Renal cortex interstitium (tissue), 11 donors: ENCODE data around the gene CACNA1C. TPM values are rescaled to one million over a fixed set of nuclear protein-coding genes. Genes with fewer than 3 reads are reported as not detected.

Experiments used
- DNase-seq, 11 donors: peaks; one replicate each; pipeline ENCODE4 v3.0.0-alpha.2; 2013; ENCODE audit warnings: low read depth in 9 of 11, low spot score in 4 of 11; ENCODE audit errors: extremely low read depth in 1 of 11
- polyA plus RNA-seq, 3 donors: library from polyadenylated mRNA; unstranded; fragments of 120-200 nt; gene quantifications; one replicate each; pipeline ENCODE4 v1.2.1, GENCODE V29; 2013; ENCODE audit not compliant: insufficient read length in 3 of 3

The CACNA1C gene
- polyA plus RNA-seq, 3 donors, result 7.2 to 13.1 (median 7.8) TPM

DNA sequence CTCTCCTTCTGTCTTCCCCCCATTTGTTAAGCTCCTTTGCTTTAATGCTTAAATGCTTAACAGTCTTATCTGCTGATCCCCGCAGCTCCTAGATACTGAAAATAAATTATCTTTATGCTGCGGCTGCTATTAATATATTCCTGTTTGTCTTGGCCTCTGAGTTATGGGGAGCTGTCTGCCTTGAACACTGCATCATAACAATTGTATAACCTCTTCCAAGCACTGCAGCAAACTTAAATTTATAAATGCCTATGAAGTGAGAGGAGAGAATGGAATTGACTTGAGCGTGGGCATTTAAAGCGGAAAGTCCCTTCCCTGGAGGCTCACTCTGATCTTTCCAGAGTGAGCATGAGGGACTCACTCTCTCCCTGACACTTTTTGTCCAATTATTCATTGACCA lies 25.4 kb upstream of the CACNA1C start:
- DNase-seq, result peak in 1 of 11 donors; percentile 20

DNA sequence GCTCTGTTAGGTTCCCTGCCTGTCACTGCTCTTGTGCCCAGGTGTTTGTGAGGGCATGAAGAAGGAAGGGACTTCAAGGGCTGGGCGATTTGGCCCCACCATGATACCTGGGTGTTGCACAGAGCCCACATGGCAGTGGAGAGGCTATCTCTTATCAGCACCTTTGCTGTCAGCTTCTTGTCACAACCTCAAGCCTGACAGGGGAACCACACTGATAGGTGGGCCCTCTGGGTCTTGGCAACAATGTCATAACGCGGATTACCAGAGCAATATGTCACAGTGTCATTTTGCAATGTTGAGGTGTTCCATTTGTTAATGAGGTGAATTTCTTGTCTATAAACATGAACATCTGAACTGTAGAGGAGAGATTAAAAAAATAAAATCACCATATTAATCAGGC lies 22.9 kb upstream of the CACNA1C start:
- no peak for DNase-seq

DNA sequence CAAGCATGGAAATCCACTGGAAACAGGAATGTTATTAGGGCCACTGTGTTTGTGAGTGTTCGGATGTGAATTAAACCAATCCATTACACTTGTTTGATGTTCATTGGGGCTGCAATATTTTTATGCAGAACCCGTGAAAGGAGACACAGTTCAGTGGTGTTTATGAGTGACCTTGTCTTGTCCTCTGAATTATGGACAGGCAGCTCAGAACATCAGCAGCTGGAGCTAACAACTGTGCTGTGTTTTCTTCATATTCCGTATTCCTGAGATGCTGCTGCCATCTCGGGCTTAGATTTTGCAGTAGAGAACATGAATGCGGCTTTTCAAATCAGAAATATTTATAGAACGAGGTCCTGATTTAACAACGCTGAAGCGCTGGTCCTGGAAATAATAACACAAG lies 20.3 kb upstream of the CACNA1C start:
- DNase-seq, result no peak

DNA sequence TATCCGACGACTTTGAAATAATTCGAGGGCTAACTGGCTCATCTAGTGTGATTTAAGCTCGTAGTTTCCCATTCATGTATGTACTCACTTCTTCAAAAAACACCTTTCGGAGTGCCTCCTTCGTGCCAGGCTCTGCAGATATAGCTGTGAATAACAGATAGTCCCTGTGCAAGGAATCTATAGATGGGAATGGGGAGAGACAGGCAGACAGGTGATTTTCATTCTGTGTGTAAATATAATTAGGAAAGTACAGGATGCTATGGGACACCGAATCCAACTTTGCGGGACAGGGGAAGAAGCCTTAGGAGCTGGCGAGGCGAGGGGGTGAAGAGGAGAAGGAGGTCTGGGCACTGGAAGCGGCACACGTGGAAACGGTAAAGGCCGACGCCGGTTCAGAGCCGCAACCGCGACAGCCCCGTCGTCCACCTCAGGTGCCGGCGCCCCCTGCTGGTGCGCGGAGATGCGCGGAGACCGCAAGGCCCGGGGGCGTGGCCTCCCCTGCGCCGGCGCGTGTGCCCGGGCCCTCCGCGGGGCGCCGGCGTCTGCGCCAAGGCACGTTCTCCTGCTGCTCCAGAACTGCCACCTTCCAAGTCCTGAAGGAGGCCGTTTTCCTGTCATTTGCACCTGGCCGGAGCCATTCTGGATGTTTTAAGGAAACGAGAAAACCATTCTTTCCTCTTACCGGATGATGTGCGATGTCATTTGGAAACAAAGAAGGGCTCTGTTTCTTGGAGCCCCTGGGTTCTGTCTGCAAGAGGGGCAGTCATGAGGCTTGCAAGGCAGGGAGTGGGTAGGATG lies 18.0 kb upstream of the CACNA1C start:
- peak in 8 of 11 donors; percentile 75 to 88 (median 82) for DNase-seq

DNA sequence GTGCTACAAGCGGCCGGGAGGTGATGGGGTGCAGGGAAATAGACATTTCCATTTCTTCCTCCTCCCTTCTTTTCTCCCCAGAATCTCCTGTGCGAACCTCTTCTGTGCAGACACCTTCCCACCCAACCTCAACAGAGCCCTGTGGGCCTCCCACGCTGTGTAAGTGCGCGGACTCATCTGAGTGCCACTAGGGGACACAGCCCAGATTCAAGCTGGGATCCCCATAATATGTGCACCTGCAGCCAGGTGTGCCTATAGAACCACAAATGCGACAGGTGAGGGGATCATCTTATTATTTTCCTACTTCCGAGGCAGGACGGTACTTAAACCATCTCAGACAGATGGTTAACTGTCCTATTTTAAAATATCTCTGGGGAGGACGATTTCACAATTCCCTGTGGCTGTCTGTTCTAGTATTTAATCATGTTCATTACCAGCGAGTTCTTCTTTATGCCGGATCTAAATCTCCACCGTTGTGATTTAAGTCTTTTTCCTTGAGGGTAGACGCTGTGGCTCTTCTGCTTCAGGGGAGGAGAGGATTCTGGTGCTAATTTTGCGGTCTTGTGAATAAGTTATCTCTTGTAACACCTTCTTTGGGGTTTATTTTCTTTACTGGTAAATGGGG lies 17.2 kb upstream of the CACNA1C start:
- no peak for DNase-seq

DNA sequence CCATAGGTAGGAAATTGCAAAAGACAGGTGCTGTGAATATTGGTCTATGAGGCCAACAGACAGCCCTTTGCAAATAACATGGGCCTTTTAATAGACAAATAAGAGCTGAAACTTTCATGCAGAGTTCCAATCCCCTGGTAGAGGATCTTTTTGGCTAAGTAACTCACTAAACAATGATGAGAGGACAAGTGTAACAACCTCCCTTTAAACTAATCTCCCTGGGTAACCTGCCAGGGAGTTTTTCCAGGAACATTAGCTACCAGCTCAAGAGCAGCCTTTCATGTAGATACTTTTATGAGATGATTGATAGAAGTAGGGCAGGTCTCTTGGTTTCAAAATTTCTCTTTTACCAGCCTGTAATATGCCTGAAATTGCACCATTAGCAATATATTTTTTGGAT lies 13.8 kb upstream of the CACNA1C start:
- no peak for DNase-seq

DNA sequence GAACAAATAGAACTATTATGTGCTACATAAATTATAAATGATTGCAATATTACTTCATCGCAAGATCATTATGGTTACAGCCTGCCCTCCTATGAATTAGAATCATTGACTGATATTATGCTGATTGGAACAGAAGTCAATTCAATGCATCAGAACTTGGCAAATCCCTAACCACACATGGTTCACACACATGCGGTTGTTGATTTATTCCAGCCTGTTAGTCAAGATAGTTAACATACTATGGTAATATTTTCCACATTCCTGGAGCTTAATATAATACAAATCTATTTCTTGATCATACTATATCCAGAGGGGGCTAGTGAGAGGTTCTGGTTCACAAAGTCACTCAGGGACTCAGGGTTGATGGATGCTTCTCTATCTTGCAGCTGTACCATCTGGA lies 9.7 kb upstream of the CACNA1C start:
- DNase-seq, result no peak

DNA sequence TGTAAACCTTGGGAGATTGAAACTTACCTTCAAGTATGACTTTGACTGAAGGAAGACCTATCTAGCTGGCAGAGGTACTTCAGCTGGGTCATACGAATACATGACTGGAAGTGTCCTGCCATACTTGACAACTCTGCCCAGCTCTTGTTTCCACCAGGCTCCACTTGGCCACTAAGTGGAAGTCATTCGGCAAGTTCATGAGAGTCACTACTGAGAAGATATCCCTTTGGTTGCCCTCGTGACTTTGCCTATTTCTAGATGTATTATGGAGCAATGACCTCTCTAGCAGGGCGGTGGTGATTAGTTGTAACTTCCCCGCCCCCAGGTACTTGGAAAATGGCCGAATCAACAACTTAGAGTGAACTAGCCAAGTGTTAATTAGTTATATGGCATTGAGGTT lies 8.6 kb upstream of the CACNA1C start:
- no peak for DNase-seq

DNA sequence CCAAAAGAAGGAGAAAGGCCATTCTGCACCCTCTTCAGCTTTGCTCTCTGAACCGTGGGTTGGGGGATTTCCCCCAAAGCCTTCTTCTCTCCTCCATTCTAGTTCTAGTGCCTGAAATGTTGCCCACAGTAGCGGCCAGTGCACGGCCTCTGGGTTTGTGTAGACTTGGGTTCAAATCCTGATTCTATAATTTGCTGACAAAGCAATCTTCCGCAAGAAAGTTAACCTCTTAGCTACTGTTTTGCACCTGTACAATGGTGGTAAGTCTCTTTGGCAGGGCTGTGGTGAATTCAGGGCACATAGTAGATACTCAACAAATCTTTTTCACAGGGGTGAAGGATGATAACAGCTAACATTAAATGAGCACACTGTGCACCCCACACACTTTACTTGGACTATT lies 5.8 kb upstream of the CACNA1C start:
- no peak for DNase-seq

DNA sequence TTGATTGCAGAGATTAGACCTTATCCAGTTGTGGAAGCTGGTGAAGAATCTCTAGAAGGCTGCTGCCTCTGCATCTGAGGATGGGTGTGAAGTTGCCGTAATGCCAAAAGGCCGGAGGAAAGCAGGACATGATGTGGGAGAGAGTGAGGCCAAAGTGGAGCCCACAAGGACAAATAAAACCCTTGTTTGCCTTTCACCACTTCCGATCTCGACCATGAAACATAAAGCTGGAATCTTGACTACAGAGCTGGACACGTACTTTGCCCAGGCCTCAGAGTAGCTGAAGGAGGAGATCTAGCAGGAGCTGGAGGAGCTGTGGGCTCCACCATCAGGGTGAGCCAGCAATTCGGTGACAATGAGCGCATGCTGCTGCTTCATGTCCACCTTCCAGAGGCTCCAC lies 5.0 kb upstream of the CACNA1C start:
- no peak for DNase-seq

DNA sequence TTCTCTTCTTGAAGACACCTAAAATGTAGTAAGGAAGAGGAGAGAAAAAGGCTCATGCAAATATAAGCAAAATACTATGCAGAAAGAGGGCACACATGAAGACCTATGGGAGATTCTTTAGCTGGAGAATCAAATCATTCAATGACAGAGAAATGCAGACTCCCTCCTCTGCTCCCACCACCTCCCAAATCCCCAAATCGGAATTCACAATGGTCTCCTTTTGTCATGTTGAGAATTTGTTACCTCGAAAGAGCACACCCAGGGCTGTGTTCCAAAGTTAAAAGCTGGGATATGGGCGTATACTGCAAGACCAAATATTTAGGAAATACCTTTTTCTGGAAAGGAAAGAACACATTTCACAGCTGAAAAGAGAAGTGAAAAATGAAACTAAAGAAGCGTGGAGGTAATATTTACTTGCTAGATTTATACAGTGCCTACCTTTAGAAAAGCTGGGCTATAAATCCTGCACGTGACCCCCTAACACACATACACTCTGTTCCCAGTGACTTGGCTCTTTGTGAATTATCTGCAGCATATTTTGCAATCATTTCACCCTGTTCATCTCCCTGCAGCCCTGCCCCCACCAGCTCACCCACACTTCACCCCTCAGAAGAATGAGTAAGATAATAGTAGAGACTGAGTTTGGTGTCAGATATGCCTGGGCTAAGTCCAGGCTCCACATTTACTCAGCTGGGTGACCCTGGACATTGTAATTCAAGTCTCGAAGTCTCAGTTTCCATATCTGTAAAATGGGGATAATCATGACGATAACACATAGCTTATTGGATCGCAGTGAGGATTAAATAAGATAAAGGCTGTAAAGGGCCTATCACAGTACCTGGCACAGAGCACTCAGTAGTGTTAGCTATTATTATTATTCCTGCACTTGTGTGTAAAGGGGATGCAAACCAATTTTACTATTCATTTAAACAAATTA lies 2.9 kb upstream of the CACNA1C start:
- no peak for DNase-seq

DNA sequence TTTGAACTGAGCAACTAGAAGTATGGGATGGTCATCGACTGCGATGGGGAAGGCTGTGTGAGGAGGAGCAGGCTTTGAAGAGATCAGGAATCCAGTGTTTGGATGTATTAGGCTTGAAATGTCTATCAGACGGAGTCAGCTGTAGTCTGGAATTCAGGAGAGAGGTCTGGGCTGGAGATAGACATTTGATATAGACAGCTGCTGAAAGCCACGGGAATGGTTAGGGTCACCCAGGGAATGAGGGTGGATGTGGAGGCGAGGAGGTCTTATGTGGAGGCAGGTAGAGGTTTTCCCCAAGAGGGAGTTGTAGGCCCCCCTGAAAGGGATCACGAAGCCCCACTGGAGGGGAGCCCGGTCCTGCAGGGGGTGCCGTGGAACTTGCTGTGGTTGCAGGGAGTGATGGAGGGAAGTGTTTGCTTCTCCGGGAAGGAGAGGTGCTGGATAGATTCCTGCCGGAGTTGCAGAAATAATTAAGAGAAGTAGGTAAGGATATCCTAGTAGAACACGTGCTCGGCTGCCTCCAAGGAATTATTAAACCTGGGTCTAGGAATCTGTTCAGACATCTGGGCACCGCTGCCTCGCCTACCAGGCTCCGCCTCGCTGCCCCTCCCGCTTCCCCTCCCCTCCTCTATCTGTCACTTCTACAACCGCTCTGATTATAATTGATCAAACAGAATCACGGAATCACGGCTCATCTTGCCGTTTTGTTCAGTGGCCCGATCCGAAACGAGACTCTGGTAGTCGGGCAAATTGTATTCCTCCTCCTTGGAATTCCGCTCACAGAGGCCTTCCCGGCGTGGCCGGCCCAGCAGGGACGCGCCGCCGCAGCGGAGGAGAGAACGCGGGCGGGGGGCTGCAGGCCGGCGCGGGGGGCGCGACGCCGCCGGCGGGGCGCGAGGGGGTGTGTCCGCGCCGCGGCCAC lies 826 bp upstream of the CACNA1C start:
- peak in 1 of 11 donors; percentile 24 for DNase-seq

DNA sequence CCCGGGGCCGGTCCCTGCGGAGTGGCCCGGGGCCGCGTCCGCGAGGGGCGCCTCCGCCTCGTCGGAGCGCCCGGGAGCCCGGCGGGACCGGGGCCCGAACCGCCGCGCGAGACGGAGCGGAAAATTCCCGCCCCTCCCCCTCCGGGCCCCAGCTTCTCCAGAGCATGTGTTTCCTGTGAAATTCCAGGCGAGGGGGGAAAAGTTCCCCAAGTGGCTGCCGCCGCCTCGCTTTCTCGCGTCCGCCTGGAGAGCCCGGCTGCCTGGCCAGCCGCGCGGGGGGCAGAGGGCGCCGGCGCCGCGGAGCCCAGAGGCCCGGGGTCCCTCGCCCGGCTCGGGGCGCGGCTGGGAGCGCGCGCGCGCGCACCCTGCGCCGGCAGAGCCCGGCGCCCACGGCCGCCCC lies 904 bp downstream of the CACNA1C start:
- no peak for DNase-seq

DNA sequence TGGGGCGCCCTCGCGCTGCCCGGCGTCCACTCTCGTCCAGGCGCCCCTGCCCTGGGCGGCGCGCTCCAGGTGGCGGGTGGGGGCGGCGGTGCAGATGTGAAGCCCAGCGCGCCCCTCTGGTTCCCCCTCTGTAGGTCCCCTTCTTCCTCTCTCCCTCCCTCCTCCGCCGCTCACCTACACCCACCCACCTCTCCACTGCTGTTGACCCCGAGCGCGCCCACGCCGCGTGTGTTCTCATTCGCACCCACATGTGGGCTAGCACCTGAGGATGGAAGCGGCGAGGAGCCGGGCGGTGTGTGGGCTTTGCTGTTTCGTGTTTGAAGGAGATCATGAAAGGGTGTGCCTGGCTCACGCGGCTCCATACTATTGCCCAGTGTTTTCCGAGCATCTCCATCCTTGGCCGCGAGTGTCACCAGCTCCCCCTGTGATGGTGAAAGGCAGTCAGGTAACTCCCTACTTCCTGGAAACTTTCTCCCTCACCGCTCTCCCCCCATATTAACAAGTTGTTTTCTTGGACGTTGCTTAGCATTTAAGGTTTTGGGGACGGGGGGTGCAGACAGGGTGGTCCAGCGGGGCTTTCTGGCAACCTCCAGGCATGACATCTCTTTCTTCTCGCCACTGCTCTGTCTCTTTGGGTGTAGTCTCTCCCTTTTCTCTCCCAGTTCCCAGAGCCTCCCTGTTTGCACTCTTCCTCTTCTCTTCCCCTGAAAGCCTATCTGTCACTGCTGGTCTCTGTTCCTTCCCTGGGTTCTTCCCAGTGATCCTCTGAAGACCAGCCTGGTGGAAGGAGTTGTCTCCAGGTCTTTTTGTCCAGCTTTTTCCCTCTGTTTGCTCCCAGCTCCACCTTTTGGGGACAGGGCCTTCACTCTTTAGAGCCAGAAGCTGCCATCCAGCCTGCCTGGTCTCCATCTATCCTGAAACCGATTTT lies 1.6 kb downstream of the CACNA1C start:
- DNase-seq, result no peak

DNA sequence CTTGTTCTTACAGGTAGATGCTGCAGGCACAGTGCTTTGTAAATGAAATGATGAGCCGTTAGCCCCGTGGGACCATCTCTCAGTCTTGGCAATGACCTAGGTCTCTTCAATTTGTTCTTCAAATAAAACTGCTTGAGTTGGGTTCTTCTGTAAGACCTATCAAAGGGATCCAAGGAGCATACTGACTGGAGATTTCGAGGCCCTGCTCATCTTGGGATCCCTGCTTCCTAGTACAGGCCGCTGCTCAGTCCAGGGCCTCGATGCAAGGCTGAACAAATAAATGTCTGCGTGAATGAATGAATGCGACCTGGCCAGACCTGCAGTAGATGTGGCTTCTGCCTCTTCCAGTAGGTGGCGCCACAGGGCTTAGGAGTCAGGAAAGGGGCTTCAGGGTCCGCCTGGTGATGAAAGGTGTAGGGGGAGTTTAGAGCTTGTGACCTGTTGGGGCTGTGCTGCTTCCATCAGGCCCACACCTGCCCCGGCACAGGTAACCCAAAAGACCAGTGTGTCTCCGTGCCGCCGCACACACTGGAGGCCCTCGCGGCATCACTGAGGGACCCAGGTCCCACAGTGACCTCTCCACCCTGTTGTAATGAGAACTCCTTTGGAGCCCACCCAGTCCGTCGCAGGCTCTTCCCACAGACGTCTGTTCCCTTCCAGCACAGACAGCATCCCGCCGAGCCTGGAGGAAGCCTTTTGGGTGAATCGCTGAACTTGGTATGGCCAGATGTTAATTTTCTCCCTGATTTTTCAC lies 4.4 kb downstream of the CACNA1C start:
- peak in 4 of 11 donors; percentile 42 to 75 (median 60) for DNase-seq

DNA sequence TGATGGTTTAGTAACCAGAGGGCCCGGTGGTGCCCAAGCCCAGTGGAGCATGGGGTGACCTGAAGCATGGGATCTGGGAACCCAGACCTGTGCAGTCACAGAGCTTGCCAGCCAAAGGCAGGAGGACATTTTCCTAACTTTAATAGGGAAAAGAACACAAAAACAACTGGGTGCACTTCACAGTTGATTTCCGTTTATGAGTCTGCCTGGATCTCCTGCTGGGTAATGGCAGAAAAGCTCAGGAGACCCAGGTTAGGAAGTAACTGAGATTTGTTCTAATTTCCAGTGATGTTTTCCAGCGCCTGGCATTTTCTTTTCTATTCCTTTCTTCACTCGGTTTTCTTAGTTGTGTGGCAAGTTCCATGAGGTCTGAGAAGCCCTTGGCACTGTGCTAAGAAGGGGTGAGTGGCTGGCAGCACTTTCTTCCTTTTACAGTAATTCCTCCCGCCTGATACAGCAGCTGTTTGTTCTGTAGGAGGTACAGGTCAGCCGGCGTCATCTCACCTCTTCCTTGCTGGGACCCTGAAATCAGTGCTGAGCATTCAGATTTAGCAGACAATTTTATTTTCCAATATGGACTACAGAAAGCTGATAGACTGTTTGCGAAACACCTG lies 5.1 kb downstream of the CACNA1C start:
- no peak for DNase-seq

DNA sequence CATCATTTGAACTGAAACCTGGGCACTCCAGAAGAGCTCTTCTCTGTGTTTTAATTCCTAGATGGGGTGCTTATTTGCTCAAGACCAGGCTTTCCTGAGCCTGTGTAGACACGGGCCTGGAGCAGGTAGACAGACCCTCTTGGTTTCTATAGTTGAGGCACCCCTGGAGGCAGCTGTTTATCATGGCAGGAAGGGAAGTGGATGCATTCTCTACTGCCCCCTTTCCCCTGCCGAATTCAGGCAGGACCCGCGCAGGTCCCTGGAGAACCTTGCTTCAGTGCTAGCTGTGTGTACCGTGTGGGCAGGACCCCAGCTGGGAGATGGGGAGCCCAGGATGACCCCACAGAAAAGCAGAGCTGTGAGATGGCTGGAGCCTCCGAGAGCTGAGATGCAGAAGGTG lies 6.0 kb downstream of the CACNA1C start:
- no peak for DNase-seq
